Stimulated activated CD8-positive, alpha-beta memory T cell treated with anti-CD3 and anti-CD28 coated beads, Interleukin-12 subunit alpha, Interleukin-12 subunit beta, amount 100 ng/mL, for 24 hours (primary cell): Measurements from ENCODE around the gene ORM2.
"Not testable (repeated sequence)": the region's sequence is repeated elsewhere in the genome, so short reads cannot be mapped to it uniquely, and the experiment has no call there.

Experiments used
- DNase-seq: peaks from one replicate; pipeline ENCODE4 v3.0.0-alpha.2; 2020; ENCODE audit errors: extremely low read depth

Gene ORM2

GRCh38 chr9:114314256-114314867 lies 15.3 kb upstream of the ORM2 start:
- no peak for DNase-seq

GRCh38 chr9:114314881-114315722 lies 14.6 kb upstream of the ORM2 start:
- DNase-seq: no peak

GRCh38 chr9:114315723-114316363 lies 13.8 kb upstream of the ORM2 start:
- no peak for DNase-seq

- no peak for DNase-seq
Observed at GRCh38 chr9:114316605-114317230, 13.0 kb upstream of the ORM2 start.

DNA sequence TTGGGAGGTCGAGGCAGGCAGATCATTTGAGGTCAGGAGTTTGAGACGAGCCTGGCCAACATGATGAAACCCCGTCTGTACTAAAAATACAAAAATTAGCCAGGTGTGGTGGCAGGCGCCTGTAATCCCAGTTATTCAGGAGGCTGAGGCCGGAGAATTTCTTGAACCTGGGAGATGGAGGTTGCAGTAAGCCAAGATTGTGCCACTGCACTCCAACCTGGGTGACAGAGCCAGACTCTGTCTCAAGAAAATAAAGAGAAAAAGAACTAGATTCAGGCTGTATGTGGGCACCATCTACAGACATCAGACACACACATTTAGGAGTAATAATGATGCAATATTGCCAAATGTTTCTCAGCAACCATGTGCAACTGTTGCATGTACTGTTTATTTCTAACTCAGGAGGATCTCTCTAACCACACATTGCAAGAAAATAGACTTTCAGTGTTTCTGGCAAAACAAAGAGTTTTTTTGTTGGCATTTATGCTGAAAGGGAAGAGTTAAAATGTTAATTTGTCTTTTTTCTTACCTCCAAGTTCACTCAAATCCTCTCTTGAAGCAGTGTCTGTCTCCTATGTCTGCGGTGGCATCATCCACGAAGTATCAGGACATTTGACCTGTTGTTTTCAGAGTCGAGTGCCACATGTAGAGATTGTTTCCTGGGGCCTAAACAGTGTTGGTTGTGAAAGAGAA lies 11.9 kb upstream of the ORM2 start:
- no peak for DNase-seq

GRCh38 chr9:114318416-114318815 lies 11.3 kb upstream of the ORM2 start:
- no peak for DNase-seq

DNA sequence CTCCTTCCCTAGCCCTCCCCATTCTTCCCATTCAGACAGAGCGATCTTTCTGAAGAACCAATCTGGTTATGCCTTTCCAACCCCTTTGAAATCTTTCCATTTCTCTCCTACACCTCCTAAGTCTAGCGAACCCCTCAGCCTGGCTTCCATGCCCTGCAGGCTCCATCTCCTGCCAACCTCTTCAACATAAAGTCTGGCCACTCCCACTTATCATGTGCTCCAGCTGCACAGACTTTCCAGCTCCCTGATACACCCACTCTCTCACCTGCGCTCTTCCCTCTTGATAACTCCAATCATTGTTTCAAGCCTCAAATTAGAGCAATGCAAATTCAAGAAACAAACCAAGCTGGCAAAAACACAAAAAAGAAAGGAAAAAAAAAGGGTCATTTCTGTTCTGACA lies 10.5 kb upstream of the ORM2 start:
- no peak for DNase-seq

DNA sequence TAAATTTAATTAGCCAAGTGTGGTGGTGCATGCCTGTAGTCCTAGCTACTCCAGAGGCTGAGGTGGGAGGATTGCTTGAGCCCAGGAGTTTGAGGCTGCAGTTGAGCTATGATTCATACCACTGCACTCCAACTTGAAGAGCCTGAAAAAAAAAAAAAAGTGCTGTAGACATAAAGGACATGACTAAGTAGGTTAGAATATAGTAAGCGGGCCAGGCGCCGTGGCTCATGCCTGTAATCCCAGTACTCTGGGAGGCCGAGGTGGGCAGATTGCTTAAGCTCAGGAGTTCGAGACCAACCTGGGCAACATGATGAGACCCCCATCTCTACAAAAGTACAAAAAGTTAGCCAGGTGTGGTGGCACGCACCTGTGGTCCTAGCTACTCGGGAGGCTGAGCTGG lies 9.0 kb upstream of the ORM2 start:
- not testable (repeated sequence) for DNase-seq

- DNase-seq: no peak
Observed at GRCh38 chr9:114321759-114322158, 7.9 kb upstream of the ORM2 start.

GRCh38 chr9:114322160-114322818 lies 7.4 kb upstream of the ORM2 start:
- DNase-seq: not testable (repeated sequence)

- DNase-seq: not testable (repeated sequence)
Observed at GRCh38 chr9:114322831-114323531, 6.7 kb upstream of the ORM2 start, which contains the start of gene ORM1. Gene ORM1, plus strand, starts transcription at chr9:114323098. Its CDS starts 36 bp downstream, at chr9:114323134.

DNA sequence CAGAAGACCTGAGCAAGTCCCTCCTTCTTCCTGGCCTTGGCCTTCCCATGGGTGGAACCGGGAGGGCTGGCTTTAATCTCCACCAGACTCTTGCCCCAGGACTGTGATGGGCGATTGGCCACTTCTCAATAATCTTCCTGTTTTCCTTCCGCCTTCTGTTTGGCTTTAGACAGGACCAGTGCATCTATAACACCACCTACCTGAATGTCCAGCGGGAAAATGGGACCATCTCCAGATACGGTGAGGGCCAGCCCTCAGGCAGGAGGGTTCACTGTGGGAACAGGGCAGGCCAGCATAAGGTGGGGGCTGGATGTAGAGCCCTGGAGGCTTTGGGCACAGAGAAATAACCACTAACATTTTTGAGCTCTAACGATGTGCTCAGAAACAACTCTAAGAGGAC lies 5.8 kb upstream of the ORM2 start:
- DNase-seq: not testable (repeated sequence)

- DNase-seq: no peak
Observed at GRCh38 chr9:114324492-114324891, 5.2 kb upstream of the ORM2 start.

DNA sequence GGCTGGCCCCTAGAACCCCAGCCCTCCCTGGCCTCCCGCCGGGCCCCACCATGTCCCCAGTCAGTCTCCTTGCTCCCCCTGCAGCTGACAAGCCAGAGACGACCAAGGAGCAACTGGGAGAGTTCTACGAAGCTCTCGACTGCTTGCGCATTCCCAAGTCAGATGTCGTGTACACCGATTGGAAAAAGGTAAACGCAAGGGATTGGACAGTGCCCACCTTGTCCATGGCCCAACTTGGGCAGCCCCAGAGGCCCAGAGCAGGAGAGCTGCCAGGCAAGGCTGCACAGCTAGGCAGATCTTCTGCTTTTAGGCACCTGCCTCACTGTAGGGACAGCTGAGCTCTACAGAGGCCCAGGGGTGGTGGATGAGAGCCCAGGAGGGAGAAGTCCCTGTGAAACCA lies 4.7 kb upstream of the ORM2 start:
- not testable (repeated sequence) for DNase-seq

DNA sequence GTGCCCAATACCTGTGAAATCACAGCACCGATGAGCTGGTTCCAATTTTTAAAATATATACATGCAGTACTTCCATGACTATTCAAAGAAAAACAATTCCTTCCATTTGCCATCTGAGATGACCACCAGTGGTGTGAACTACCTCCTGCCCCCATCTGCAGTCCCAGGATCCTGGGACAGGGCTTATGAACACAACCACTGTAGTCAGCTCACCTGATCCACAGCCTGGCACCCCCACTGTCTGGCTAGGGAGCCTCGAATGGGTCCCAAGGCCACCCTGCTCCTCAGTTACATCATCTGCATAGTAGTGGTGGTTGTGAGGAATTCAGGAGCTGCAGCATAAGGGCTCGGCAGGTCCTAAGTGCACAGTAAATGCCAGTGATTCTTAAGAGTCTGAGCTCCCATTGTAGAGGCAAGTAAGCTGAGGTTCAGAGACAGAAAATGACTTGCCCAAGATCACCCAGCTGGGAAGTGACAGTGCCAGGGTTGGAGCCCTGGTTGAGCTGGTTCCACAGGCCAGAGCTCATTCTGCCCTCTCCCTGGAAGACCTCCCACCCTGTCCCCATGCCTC lies 3.9 kb upstream of the ORM2 start:
- not testable (repeated sequence) for DNase-seq

DNA sequence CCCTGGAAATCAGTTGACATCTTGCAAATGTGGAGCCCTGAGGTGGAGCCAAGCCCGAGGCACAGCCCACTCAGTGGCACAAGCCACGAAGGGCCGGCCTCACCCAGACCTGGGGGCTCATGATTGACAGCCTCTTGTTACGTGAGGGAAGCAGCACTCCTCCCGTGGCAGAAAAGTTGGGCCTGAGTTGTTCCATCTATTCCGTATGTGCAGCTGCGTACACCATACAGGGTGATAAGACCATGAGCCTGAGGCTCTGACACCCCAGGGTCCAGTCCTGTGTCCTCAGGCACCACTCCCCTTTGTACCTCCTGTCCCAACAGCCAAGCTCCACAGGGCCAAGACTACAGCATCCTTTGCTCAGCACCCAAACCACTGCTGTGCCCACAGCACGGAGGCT lies 1.9 kb upstream of the ORM2 start:
- no peak for DNase-seq

GRCh38 chr9:114328357-114328820 lies 1.3 kb upstream of the ORM2 start:
- not testable (repeated sequence) for DNase-seq

DNA sequence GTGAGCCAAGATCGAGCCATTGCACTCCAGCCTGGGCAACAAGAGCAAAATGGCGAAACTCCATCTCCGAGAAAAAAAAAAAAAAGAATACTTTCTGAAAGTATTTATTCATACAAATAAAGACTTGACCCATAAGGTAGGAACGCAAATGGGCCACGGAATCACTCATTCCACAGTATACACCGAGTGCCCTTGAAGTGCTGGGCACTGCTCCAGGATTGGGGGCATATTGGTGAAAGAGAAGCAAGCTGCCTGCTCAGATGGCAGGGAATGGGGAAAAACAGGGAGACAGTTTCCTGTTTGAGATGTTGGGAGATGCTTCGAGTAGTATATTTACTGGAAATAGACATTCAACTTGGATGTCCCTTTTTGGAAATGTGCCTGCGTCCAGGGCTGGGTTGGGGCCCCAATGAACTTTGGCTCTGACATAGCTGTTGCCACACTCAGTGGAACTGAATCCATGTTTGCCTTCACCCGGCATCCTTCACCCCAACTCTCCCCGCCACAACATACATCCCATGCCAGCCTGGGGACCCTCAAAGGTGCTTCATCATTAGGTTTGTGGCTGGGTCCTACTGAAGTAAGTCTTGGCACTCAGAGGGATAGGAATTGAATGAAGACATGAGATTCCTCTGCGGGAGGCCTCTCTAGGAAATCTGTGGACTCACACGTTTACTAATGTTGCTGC lies 588 bp upstream of the ORM2 start:
- DNase-seq: not testable (repeated sequence)

GRCh38 chr9:114330636-114331035 lies 967 bp downstream of the ORM2 start:
- no peak for DNase-seq
